Omental fat pad (tissue), 4 donors: ENCODE measurements around the gene KLHL29. TPM values are rescaled to one million over a fixed set of nuclear protein-coding genes. Genes with fewer than 3 reads are reported as not detected.

ENCODE experiments used
- ATAC-seq: fragments of 150-250 bp; one replicate; pipeline ENCODE4 v1.9.1; 2016; ENCODE audit warnings: mild to moderate bottlenecking, moderate library complexity; ENCODE audit not compliant: low FRiP score
- DNase-seq: peaks from one replicate; pipeline ENCODE4 v3.0.0-alpha.2; 2019; ENCODE audit warnings: low spot score
- CTCF ChIP-seq, 3 donors: fragments of 450-650 bp; IDR thresholded peaks; one replicate each; pipeline ENCODE4 v1.5.1; 2016 to 2017; ENCODE audit warnings: antibody characterized with exemption in 3 of 3, mild to moderate bottlenecking in 3 of 3, moderate library complexity in 2 of 3
- total RNA-seq, 4 donors: library from RNA; depleted of rRNA; stranded (reverse); fragments of >200 nt; gene quantifications; one replicate each; pipeline ENCODE4 v1.1.0, GENCODE V29; 2016

Gene KLHL29
- total RNA-seq, 4 donors from 2014 or later = 4.0 to 19.5 (median 12.7) TPM

- no peak for ATAC-seq
- no peak for TF ChIP-seq CTCF (IDR thresholded peaks at IDR 0.05)
- no peak for DNase-seq
Measured at GRCh38 chr2:23436346-23437098, 51.5 kb downstream of the KLHL29 start.

- TF ChIP-seq CTCF (IDR thresholded peaks at IDR 0.05) = no peak
- no peak for DNase-seq
- ATAC-seq = no peak
Measured at GRCh38 chr2:23441414-23441813, 56.4 kb downstream of the KLHL29 start.

- ATAC-seq (no peak), DNase-seq (no peak)
- no peak for TF ChIP-seq CTCF (IDR thresholded peaks at IDR 0.05)
Measured at GRCh38 chr2:23445450-23445868, 60.5 kb downstream of the KLHL29 start.

- no peak for ATAC-seq
- TF ChIP-seq CTCF (IDR thresholded peaks at IDR 0.05) = no peak
- no peak for DNase-seq
Measured at GRCh38 chr2:23446916-23447315, 61.9 kb downstream of the KLHL29 start.

GRCh38 chr2:23447405-23447804, 62.4 kb downstream of the KLHL29 start:
- ATAC-seq (no peak), DNase-seq (no peak)
- no peak for TF ChIP-seq CTCF (IDR thresholded peaks at IDR 0.05)

GRCh38 chr2:23448906-23449305, 63.9 kb downstream of the KLHL29 start:
- TF ChIP-seq CTCF (IDR thresholded peaks at IDR 0.05) = no peak
- DNase-seq (no peak), ATAC-seq (no peak)

- DNase-seq = no peak
- ATAC-seq = no peak
- TF ChIP-seq CTCF (IDR thresholded peaks at IDR 0.05) = no peak
Measured at GRCh38 chr2:23449413-23449812, 64.4 kb downstream of the KLHL29 start.
